ENCODE results near the gene TSPAN11.

The TSPAN11 gene

DNA sequence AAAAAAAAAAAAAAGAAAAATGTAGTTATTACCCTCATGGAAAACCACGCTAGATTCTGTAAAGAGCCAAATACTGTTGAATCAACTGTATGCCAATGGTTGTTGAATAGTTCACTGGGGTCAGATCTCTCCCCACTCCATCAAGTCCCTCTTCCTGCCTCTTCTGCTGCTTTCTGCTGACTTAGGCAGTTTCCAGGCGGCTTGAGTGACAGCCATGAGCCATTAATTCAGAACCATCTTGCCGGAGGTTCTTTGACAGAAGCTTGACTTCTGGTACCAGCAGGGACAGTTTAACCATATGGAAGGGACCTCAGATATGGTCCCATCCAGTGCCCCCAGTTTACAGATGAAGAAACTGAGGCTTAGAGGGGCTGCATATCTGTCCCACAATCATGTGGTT lies 34.5 kb downstream of the TSPAN11 start:
- TF ChIP-seq, protein P1, sequence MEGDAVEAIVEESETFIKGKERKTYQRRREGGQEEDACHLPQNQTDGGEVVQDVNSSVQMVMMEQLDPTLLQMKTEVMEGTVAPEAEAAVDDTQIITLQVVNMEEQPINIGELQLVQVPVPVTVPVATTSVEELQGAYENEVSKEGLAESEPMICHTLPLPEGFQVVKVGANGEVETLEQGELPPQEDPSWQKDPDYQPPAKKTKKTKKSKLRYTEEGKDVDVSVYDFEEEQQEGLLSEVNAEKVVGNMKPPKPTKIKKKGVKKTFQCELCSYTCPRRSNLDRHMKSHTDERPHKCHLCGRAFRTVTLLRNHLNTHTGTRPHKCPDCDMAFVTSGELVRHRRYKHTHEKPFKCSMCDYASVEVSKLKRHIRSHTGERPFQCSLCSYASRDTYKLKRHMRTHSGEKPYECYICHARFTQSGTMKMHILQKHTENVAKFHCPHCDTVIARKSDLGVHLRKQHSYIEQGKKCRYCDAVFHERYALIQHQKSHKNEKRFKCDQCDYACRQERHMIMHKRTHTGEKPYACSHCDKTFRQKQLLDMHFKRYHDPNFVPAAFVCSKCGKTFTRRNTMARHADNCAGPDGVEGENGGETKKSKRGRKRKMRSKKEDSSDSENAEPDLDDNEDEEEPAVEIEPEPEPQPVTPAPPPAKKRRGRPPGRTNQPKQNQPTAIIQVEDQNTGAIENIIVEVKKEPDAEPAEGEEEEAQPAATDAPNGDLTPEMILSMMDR (IDR thresholded peaks at IDR 0.05; ENCODE audit: control insufficient read depth, insufficient read depth, low read depth, low read length, missing control alignments), result no peak
- DNase-seq (ENCODE audit: low read depth), result no peak
- no peak overlapping the region for H3K4me3 ChIP-seq (ENCODE audit: control insufficient read depth, low read depth, low read length)

DNA sequence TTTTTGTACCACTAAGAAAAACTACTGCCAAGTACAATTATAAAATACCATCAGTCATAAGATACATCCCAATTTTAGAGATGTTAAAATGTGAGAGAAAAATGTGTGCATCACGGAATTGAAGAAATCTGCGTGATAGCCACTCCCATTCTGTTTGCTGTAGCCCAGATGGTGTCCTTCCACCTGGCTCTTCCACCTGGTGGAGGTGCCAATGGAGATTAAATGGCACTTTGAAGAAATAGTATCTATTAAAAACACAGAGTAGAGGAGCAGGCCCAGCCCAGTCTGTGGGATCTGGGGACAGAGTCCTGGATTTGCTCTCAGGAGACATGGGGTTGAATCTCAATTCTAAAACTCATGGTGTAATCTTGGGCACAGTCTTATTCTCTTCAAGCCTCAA lies 35.5 kb downstream of the TSPAN11 start:
- TF ChIP-seq, protein P1 (IDR thresholded peaks at IDR 0.05; ENCODE audit: control insufficient read depth, insufficient read depth, low read depth, low read length, missing control alignments), result no peak
- H3K4me3 ChIP-seq (ENCODE audit: control insufficient read depth, low read depth, low read length), result no peak overlapping the region
- DNase-seq (ENCODE audit: low read depth), result no peak

DNA sequence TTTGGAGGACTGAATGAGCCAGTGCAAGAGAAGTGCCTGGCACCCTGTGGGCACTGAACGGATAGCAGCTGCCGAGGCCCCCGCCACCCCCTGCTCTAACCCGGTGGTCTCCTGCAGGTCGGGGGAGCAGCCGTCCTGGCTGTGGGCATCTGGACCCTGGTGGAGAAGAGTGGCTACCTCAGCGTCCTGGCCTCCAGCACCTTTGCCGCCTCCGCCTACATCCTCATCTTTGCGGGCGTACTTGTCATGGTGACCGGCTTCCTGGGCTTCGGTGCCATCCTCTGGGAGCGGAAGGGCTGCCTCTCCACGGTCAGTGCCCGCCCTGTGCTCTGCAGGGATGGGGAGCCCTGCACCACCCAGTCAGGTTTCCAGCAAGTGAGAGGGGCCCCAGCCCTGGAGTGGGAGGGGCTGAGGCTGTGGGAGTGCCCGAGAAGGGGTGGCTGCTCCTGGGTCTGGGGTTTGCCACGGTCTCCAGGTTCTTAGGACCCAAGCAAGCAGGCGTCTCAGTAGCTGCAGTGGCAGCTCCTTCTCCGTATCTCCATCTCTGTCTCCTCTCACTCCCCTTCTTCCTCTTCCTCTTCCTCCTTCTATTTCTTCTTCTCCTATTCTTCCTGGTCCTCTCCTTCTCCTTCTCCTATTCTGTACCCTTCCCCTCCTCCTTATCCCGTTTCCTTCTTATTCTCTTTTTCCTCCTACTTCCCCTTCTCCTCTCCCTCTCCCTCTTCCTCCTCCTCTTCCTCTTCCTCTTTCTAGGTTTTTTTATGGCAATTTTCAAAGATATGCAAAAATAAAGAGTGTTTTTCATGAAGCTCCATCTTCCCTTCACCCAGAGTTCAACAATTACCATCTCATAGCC lies 37.4 kb downstream of the TSPAN11 start:
- no peak for DNase-seq (ENCODE audit: low read depth)
- no peak overlapping the region for H3K4me3 ChIP-seq (ENCODE audit: control insufficient read depth, low read depth, low read length)
- TF ChIP-seq, protein P1 (IDR thresholded peaks at IDR 0.05; ENCODE audit: control insufficient read depth, insufficient read depth, low read depth, low read length, missing control alignments), result no peak

DNA sequence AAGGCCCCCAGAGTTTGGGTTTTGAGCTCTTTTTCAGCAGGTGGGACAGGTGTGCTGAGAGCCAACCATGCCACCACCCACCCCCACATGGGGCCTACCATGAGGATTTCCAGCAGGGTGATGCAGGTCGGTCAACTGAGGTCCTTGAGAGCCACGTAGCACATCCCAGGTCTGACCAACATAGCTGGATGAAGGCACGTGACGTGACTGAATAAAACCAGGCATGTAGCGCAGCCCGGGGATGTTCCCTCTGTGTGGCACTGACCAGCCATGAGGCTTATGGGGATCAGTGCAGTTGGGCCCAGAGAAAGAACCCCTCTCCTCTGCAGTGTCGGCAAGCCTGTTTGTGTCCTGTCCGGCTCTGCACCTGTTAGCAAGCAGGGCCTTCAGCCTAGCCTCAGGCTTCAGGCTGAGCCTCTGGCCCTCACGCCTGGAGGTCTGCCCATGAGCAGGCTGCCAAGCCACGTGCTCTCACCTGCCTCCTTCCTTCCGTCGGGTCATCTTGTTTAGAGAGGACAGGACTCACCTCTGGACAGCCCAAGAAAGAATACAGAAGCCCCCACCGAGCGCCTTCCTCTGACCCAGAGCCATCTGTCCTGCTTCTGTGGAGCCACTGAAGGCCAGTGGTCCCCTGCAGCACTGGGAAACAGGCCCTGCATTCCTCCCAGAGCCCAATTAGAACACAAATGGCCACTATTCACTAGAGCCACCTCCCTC lies 38.5 kb downstream of the TSPAN11 start:
- no peak for DNase-seq (ENCODE audit: low read depth)
- H3K4me3 ChIP-seq (ENCODE audit: control insufficient read depth, low read depth, low read length), result no peak overlapping the region
- TF ChIP-seq, protein P1 (IDR thresholded peaks at IDR 0.05; ENCODE audit: control insufficient read depth, insufficient read depth, low read depth, low read length, missing control alignments), result no peak

DNA sequence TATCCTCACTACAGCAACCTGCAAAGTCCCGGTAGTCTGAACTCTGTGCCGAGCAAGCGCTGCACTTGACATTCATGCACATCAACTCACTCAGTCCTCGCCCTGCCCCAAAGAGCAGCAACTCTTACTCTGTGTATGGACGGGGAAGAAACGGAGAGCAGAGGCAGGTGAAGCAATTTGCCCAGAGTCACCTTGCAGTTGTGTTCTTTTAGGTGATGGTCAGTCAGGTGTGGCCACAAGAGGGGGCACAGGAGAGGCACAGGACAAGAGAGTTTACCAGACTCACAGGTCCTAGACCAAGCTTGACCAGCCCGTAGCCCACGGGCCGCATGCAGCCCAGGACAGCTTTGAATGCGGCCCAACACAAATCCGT lies 39.1 kb downstream of the TSPAN11 start:
- H3K4me3 ChIP-seq (ENCODE audit: control insufficient read depth, low read depth, low read length), result no peak overlapping the region
- DNase-seq (ENCODE audit: low read depth), result no peak
- TF ChIP-seq, protein P1 (IDR thresholded peaks at IDR 0.05; ENCODE audit: control insufficient read depth, insufficient read depth, low read depth, low read length, missing control alignments), result peak; percentile 27

DNA sequence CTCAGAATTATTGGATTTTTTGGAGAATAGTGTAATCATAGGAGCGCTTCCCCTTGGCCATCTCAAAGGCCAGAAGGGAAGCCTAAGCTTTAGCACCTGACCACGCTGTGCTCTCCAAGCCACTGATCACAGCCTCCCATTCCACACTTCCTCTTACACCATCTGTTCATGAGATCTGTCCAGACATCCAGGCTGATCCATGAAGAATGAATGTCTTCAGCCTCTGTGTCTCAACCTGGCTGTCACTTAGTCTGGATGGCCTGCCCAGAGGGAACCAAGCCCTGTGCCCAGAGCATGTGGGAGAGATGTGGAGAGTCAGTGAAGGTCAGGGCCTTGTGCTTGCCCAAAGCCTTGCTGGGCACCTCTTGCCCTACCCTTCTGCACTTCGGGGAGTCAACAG lies 40.5 kb downstream of the TSPAN11 start:
- TF ChIP-seq, protein P1 (IDR thresholded peaks at IDR 0.05; ENCODE audit: control insufficient read depth, insufficient read depth, low read depth, low read length, missing control alignments), result no peak
- no peak for DNase-seq (ENCODE audit: low read depth)
- no peak overlapping the region for H3K4me3 ChIP-seq (ENCODE audit: control insufficient read depth, low read depth, low read length)

All from AG09309 (cell line).